HCT116 (cell line): ENCODE data around the gene PRSS53. TPM values are rescaled to one million over a fixed set of nuclear protein-coding genes. Genes with fewer than 3 reads are reported as not detected.

Experiments
- ATAC-seq: fragments of 200-7000 bp; cut with Tn5 transposase; 2 replicates; pipeline ENCODE4 v1.9.1; 2020; ENCODE audit warnings: mild to moderate bottlenecking, moderate library complexity
- BruUV-seq: library from RNA; stranded (reverse); fragments of 400-500 nt; replicated peaks from 2 replicates; lab custom pipeline; 2021; lab: Mats Ljungman, UMichigan
- CTCF ChIA-PET: fragments of 300-600 bp; sonication (Branson Sonifier 250); formaldehyde crosslinking; loops from one replicate; lab custom pipeline; 2021; ENCODE audit warnings: antibody characterized with exemption; lab: Charles Lee
- POLR2A ChIA-PET: fragments of 300-600, 350-600 bp; sonication (Branson Sonifier 250); formaldehyde crosslinking; loops from one replicate; lab custom pipeline; 2021; ENCODE audit warnings: antibody characterized with exemption; lab: Charles Lee
- RAD21 ChIA-PET, 2 experiments: fragments of 300-600 bp; sonication (Branson Sonifier 250); formaldehyde crosslinking; loops; one replicate each; lab custom pipeline; 2023; ENCODE audit warnings: low total read pairs in 2 of 2; ENCODE audit not compliant: uncharacterized antibody in 2 of 2, unreplicated experiment in 2 of 2, low non-redundant PET in 1 of 2; lab: Charles Lee
- DNase-seq: peaks from one replicate; pipeline ENCODE4 v3.0.0-alpha.2; 2010; ENCODE audit warnings: low read depth, low spot score
- H2AFZ ChIP-seq: fragments of 200-600 bp; shearing (Covaris generic), sonication (generic); 2 replicates; pipeline ENCODE4 v1.6.1; 2017; ENCODE audit warnings: low read depth, mixed run types, mixed read lengths, antibody characterized with exemption, low read length; ENCODE audit not compliant: poor library complexity, severe bottlenecking
- H3K27ac ChIP-seq: 2 replicates; pipeline ENCODE4 v1.5.1; 2012; ENCODE audit warnings: low read depth, low read length
- H3K27me3 ChIP-seq: fragments of 200-600 bp; sonication (generic); 2 replicates; pipeline ENCODE4 v1.6.1; 2016; ENCODE audit warnings: mixed run types, low read length, mixed read lengths; ENCODE audit not compliant: insufficient read depth
- H3K36me3 ChIP-seq, 2 experiments: fragments of 200-500 bp in 1 of 2; fragments of 200-600 bp in 1 of 2; sonication (Bioruptor generic) in 1 of 2; sonication (generic) in 1 of 2; 2 replicates each; pipeline versions ENCODE4 v1.5.1 to v1.6.1; 2014 to 2016; ENCODE audit warnings: low read length in 2 of 2, inconsistent platforms in 1 of 2, mixed read lengths in 1 of 2, mixed run types in 1 of 2; ENCODE audit not compliant: insufficient read depth in 2 of 2, control insufficient read depth in 1 of 2
- H3K4me1 ChIP-seq, 2 experiments: fragments of 200-600 bp in 1 of 2; sonication (generic) in 1 of 2; 2 replicates each; pipeline versions ENCODE4 v1.5.1 to v1.6.1; 2012 to 2017; ENCODE audit warnings: low read length in 2 of 2, inconsistent platforms in 1 of 2, mild to moderate bottlenecking in 1 of 2, mixed read lengths in 1 of 2, mixed run types in 1 of 2, moderate library complexity in 1 of 2; ENCODE audit not compliant: insufficient read depth in 2 of 2, control insufficient read depth in 1 of 2
- H3K4me2 ChIP-seq: fragments of 200-600 bp; sonication (generic); 2 replicates; pipeline ENCODE4 v1.6.1; 2017; ENCODE audit warnings: mixed run types, low read length, mixed read lengths
- H3K4me3 ChIP-seq, 2 experiments: fragments of 200-600 bp in 1 of 2; sonication (generic) in 1 of 2; replicated peaks in 1 of 2; 2 replicates each; pipeline ENCODE4 v1.5.1; 2011 to 2016; ENCODE audit warnings: low read length in 2 of 2, control low read depth in 1 of 2, low read depth in 1 of 2, mild to moderate bottlenecking in 1 of 2, mixed read lengths in 1 of 2, mixed run types in 1 of 2
- H3K79me2 ChIP-seq: fragments of 200-600 bp; sonication (generic); 2 replicates; pipeline ENCODE4 v1.6.1; 2017; ENCODE audit warnings: mild to moderate bottlenecking, mixed run types, low read length, moderate library complexity, mixed read lengths; ENCODE audit not compliant: insufficient read depth
- H3K9ac ChIP-seq: fragments of 200-600 bp; sonication (generic); 2 replicates; pipeline ENCODE4 v1.6.1; 2016; ENCODE audit warnings: low read length, mixed read lengths
- H3K9me2 ChIP-seq: fragments of 200-600 bp; sonication (generic), shearing (Covaris generic); 2 replicates; pipeline ENCODE4 v1.6.1; 2017; ENCODE audit warnings: mixed run types, mild to moderate bottlenecking, moderate library complexity; ENCODE audit not compliant: insufficient read depth
- H3K9me3 ChIP-seq, 2 experiments: fragments of 200-500 bp in 1 of 2; fragments of 200-600 bp in 1 of 2; sonication (Bioruptor generic) in 1 of 2; sonication (generic) in 1 of 2; 2 replicates each; pipeline ENCODE4 v1.6.1; 2014 to 2017; ENCODE audit warnings: low read length in 2 of 2, mixed read lengths in 2 of 2, inconsistent platforms in 1 of 2, low read depth in 1 of 2, mild to moderate bottlenecking in 1 of 2, mixed run types in 1 of 2, moderate library complexity in 1 of 2; ENCODE audit not compliant: control insufficient read depth in 1 of 2, insufficient read depth in 1 of 2
- H4K20me1 ChIP-seq: fragments of 200-600 bp; sonication (generic), shearing (Covaris generic); 2 replicates; pipeline ENCODE4 v1.6.1; 2017; ENCODE audit warnings: mixed run types, mild to moderate bottlenecking, moderate library complexity; ENCODE audit not compliant: insufficient read depth
- CBX3 ChIP-seq: IDR thresholded peaks from 2 replicates; pipeline ENCODE4 v1.6.1; 2012; ENCODE audit warnings: low read depth
- CEBPB ChIP-seq: IDR thresholded peaks from 2 replicates; pipeline ENCODE4 v1.6.1; 2012; ENCODE audit warnings: low read depth
- EGR1 ChIP-seq: IDR thresholded peaks from 2 replicates; pipeline ENCODE4 v1.6.1; 2012; ENCODE audit warnings: low read depth
- EZH2 ChIP-seq: fragments of 200-600 bp; sonication (generic); IDR thresholded peaks from 2 replicates; pipeline ENCODE4 v1.6.1; 2017; ENCODE audit warnings: antibody characterized with exemption, mixed run types
- EZH2phosphoT487 ChIP-seq: fragments of 200-600 bp; IDR thresholded peaks from 2 replicates; pipeline ENCODE4 v1.6.1; 2018; ENCODE audit warnings: antibody characterized with exemption, borderline replicate concordance
- FOSL1 ChIP-seq: IDR thresholded peaks from 2 replicates; pipeline ENCODE4 v1.6.1; 2012; ENCODE audit warnings: low read depth
- JUND ChIP-seq: IDR thresholded peaks from 2 replicates; pipeline ENCODE4 v1.6.1; 2012
- POLR2A ChIP-seq: IDR thresholded peaks from 2 replicates; pipeline ENCODE4 v1.7.0; 2011; ENCODE audit warnings: borderline replicate concordance; ENCODE audit not compliant: insufficient read depth, insufficient read length; ENCODE audit errors: extremely low read depth
- POLR2AphosphoS5 ChIP-seq: IDR thresholded peaks from 2 replicates; pipeline ENCODE4 v1.6.1; 2011; ENCODE audit warnings: mild to moderate bottlenecking, low read depth, low read length, moderate library complexity
- RAD21 ChIP-seq: IDR thresholded peaks from 2 replicates; pipeline ENCODE4 v1.6.1; 2012; ENCODE audit warnings: low read depth, mild to moderate bottlenecking
- SIN3A ChIP-seq: IDR thresholded peaks from 2 replicates; pipeline ENCODE4 v1.6.1; 2012; ENCODE audit warnings: low read depth
- SP1 ChIP-seq: IDR thresholded peaks from 2 replicates; pipeline ENCODE4 v1.6.1; 2012; ENCODE audit warnings: low read depth
- SRF ChIP-seq: IDR thresholded peaks from 2 replicates; pipeline ENCODE4 v1.6.1; 2012; ENCODE audit warnings: low read depth
- TCF7L2 ChIP-seq: IDR thresholded peaks from 2 replicates; pipeline ENCODE4 v1.7.0; 2011; ENCODE audit warnings: borderline replicate concordance, inconsistent platforms; ENCODE audit not compliant: insufficient read depth, insufficient read length; ENCODE audit errors: extremely low read depth
- YY1 ChIP-seq: IDR thresholded peaks from 2 replicates; pipeline ENCODE4 v1.6.1; 2011; ENCODE audit warnings: low read length, low read depth, moderate library complexity, mild to moderate bottlenecking; ENCODE audit not compliant: insufficient replicate concordance; ENCODE audit errors: extremely low read depth
- ZFX ChIP-seq: fragments of 450-650 bp; IDR thresholded peaks from 2 replicates; pipeline ENCODE4 v1.6.1; 2017
- ZNF274 ChIP-seq: fragments of 200-500 bp; sonication (Bioruptor generic); IDR thresholded peaks from 2 replicates; pipeline ENCODE4 v1.6.1; 2014; ENCODE audit warnings: mild to moderate bottlenecking, low read depth, low read length, inconsistent platforms
- intact Hi-C: fragments of 100-400 bp; cut with micrococcal nuclease; formaldehyde crosslinking; loops from 2 replicates; pipeline ENCODE4 v1.10.0; 2022
- total RNA-seq: library from RNA; stranded (reverse); gene quantifications from one replicate; pipeline ENCODE4 v1.2.1, GENCODE V29; 2021; ENCODE audit not compliant: unreplicated experiment
- TF ChIP-seq, protein P1 (sequence below): IDR thresholded peaks from 2 replicates; pipeline ENCODE4 v1.6.1; 2012
- TF ChIP-seq, protein P2 (sequence below): IDR thresholded peaks from 2 replicates; pipeline ENCODE4 v1.6.1; 2012
- TF ChIP-seq, protein P3 (sequence below), 3 experiments: fragments of 200-600 bp in 1 of 3; sonication (generic) in 1 of 3; IDR thresholded peaks in 2 of 3; conservative IDR thresholded peaks in 1 of 3; 2 replicates each; pipeline ENCODE4 v1.5.1; 2012 to 2017; ENCODE audit warnings: low read depth in 2 of 3, low read length in 2 of 3, antibody characterized with exemption in 1 of 3, borderline replicate concordance in 1 of 3, control low read depth in 1 of 3, mild to moderate bottlenecking in 1 of 3, mixed read lengths in 1 of 3, mixed run types in 1 of 3, moderate library complexity in 1 of 3; ENCODE audit not compliant: insufficient read depth in 1 of 3

Gene PRSS53
- total RNA-seq, 1 experiment from 2014 or later = 11.6 TPM

DNA sequence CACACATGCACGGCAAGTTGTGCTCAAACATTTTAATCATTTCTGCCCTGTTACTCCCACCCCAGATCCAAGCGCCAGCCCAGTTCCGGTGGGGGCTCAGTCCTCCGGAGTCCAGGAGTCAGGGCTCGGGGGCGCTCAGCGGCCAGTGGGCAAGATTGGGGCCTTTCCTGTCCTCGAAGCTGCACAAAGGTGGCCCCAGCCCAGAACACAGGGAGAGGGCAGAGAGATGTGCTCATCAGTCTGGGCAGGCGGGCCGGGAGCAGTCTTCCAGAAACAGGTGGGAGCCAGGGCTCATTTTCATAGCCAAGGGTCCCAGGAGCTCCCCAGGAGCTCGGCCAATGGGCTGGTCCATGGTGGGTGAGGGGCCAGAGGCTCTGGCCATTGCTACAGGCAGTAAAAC is 42.7 kb upstream of the PRSS53 start:
- no peak overlapping the region for H3K4me3 ChIP-seq
- H4K20me1 ChIP-seq = no peaks in the 10 kb centered on the region
- CTCF ChIA-PET = interaction anchor here (1.6 to 1.7 kb wide), 2 partner anchors 11 to 14 kb away, joined by 4 to 8 read pairs; partner anchors contain the start of gene KAT8
- peak overlapping the region; percentile 53; the same call in 1 of the 2 replicates for H3K4me2 ChIP-seq
- peak overlapping the region; percentile 22; the same call in 1 of the 2 replicates for H3K9ac ChIP-seq
- intact Hi-C loops = no loop called here
- no peaks in the 10 kb centered on the region for H3K9me3 ChIP-seq
- H3K27me3 ChIP-seq = no peaks in the 10 kb centered on the region
- BruUV-seq = no TSS peak
- H3K36me3 ChIP-seq = peaks cover 8 to 14% of the 10 kb centered on the region in 2 experiments; a peak in 3 of 4 replicates
- H3K79me2 ChIP-seq = peaks cover 7% of the 10 kb centered on the region; the same call in 1 of the 2 replicates
- POLR2A ChIA-PET = interaction anchor here (1.5 to 2.4 kb wide), 2 partner anchors 10 to 14 kb away, joined by 3 to 7 read pairs; partner anchors contain the start of gene KAT8
- TF ChIP-seq, protein P1, sequence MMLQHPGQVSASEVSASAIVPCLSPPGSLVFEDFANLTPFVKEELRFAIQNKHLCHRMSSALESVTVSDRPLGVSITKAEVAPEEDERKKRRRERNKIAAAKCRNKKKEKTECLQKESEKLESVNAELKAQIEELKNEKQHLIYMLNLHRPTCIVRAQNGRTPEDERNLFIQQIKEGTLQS = no peak
- TF ChIP-seq CBX3 (no peak), EGR1 (no peak), EZH2phosphoT487 (no peak), YY1 (no peak), RAD21 (no peak), JUND (no peak), SP1 (no peak), TCF7L2 (no peak), POLR2A (no peak), POLR2AphosphoS5 (no peak), SIN3A (no peak), FOSL1 (no peak), ZNF274 (no peak), SRF (no peak), EZH2 (no peak), CEBPB (no peak), ZFX (no peak)
- TF ChIP-seq, protein P2, sequence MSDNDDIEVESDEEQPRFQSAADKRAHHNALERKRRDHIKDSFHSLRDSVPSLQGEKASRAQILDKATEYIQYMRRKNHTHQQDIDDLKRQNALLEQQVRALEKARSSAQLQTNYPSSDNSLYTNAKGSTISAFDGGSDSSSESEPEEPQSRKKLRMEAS = no peak
- TF ChIP-seq, protein P3, sequence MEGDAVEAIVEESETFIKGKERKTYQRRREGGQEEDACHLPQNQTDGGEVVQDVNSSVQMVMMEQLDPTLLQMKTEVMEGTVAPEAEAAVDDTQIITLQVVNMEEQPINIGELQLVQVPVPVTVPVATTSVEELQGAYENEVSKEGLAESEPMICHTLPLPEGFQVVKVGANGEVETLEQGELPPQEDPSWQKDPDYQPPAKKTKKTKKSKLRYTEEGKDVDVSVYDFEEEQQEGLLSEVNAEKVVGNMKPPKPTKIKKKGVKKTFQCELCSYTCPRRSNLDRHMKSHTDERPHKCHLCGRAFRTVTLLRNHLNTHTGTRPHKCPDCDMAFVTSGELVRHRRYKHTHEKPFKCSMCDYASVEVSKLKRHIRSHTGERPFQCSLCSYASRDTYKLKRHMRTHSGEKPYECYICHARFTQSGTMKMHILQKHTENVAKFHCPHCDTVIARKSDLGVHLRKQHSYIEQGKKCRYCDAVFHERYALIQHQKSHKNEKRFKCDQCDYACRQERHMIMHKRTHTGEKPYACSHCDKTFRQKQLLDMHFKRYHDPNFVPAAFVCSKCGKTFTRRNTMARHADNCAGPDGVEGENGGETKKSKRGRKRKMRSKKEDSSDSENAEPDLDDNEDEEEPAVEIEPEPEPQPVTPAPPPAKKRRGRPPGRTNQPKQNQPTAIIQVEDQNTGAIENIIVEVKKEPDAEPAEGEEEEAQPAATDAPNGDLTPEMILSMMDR (IDR thresholded peaks at IDR 0.05 in 2 of 3, conservative IDR thresholded peaks at IDR 0.05 in 1 of 3; ENCODE audit: borderline replicate concordance in 1 of 3, insufficient read depth in 1 of 3, low read depth in 2 of 3, low read length in 2 of 3) = no peak
- ATAC-seq (no peak), DNase-seq (no peak)
- no peak overlapping the region for H2AFZ ChIP-seq
- H3K4me1 ChIP-seq = peaks cover 29 to 45% of the 10 kb centered on the region in 2 experiments
- H3K9me2 ChIP-seq = no peaks in the 10 kb centered on the region
- RAD21 ChIA-PET = no interaction called here
- peak overlapping the region; percentile 41 for H3K27ac ChIP-seq
